Smooth muscle cell (in vitro differentiated cells): ENCODE results near the gene SIX2. TPM values are rescaled to one million over a fixed set of nuclear protein-coding genes. Genes with fewer than 3 reads are reported as not detected.

ENCODE experiments used
- DNase-seq: peaks from one replicate; lab custom pipeline; 2025; ENCODE audit not compliant: unreplicated experiment; lab: John Stamatoyannopoulos, UW
- H2AFZ ChIP-seq: fragments of 200-600 bp; sonication (generic); 2 replicates; pipeline ENCODE4 v1.6.0; 2016; ENCODE audit warnings: antibody characterized with exemption, low read depth, mild to moderate bottlenecking
- H3F3A ChIP-seq: fragments of 200-600 bp; sonication (generic); 2 replicates; pipeline ENCODE4 v1.6.0; 2017; ENCODE audit warnings: antibody characterized with exemption, low read depth
- H3K27ac ChIP-seq: fragments of 200-600 bp; sonication (generic); 2 replicates; pipeline ENCODE4 v1.5.1; 2016; ENCODE audit warnings: low read depth, mild to moderate bottlenecking
- H3K27me3 ChIP-seq: fragments of 200-600 bp; sonication (generic); 2 replicates; pipeline ENCODE4 v1.6.1; 2016; ENCODE audit warnings: low read depth, mild to moderate bottlenecking
- H3K36me3 ChIP-seq: fragments of 200-600 bp; sonication (generic); 2 replicates; pipeline ENCODE4 v1.5.1; 2016; ENCODE audit warnings: low read depth
- H3K4me1 ChIP-seq: fragments of 200-600 bp; sonication (generic); 2 replicates; pipeline ENCODE4 v1.5.1; 2016; ENCODE audit warnings: low read depth
- H3K4me2 ChIP-seq: fragments of 200-600 bp; sonication (generic); 2 replicates; pipeline ENCODE4 v1.6.0; 2016; ENCODE audit warnings: mild to moderate bottlenecking
- H3K4me3 ChIP-seq: fragments of 200-600 bp; sonication (generic); 2 replicates; pipeline ENCODE4 v1.5.1; 2016; ENCODE audit warnings: mild to moderate bottlenecking
- H3K79me2 ChIP-seq: fragments of 200-600 bp; sonication (generic); 2 replicates; pipeline ENCODE4 v1.6.0; 2016; ENCODE audit warnings: low read depth, mild to moderate bottlenecking
- H3K9ac ChIP-seq: fragments of 200-600 bp; sonication (generic); 2 replicates; pipeline ENCODE4 v1.6.0; 2016; ENCODE audit warnings: low read depth
- H3K9me3 ChIP-seq: fragments of 200-600 bp; sonication (generic); replicated peaks from 2 replicates; pipeline ENCODE4 v1.5.1; 2016; ENCODE audit warnings: low read depth
- H4K20me1 ChIP-seq: fragments of 200-600 bp; sonication (generic); 2 replicates; pipeline ENCODE4 v1.6.0; 2016; ENCODE audit warnings: low read depth
- CTCF ChIP-seq: fragments of 200-600 bp; sonication (generic); IDR thresholded peaks from 2 replicates; pipeline ENCODE4 v1.5.1; 2017; ENCODE audit warnings: borderline replicate concordance, mild to moderate bottlenecking, antibody characterized with exemption; ENCODE audit not compliant: insufficient read depth, poor library complexity, severe bottlenecking
- WGBS: methylation state at CpG from one replicate; pipeline ENCODE4 v1.1.7; 2016; ENCODE audit warnings: low lambda C conversion rate; 5-methylcytosine and 5-hydroxymethylcytosine counted together
- polyA plus RNA-seq: library from polyadenylated mRNA; unstranded; fragments of >200 nt; fragmentation: Nextera tagmentation; extraction: Ambion mirVana; gene quantifications from 2 replicates; pipeline ENCODE4 v1.2.1, GENCODE V29; 2016
- total RNA-seq: library from RNA; depleted of rRNA; stranded (reverse); fragments of >200 nt; gene quantifications from 2 replicates; pipeline ENCODE4 v1.2.3, GENCODE V29; 2014

SIX2 gene
- total and polyA plus RNA-seq, 2 experiments from 2014 or later = 0.18 TPM; not detected in 1

- Histone ChIP-seq H2AFZ (no peak overlapping the region), H4K20me1 (no peaks in the 10 kb centered on the region), H3K27me3 (peaks cover 100% of the 10 kb centered on the region), H3K36me3 (no peaks in the 10 kb centered on the region), H3K9me3 (no peaks in the 10 kb centered on the region), H3K4me3 (no peak overlapping the region), H3K9ac (no peak overlapping the region), H3K4me2 (no peak overlapping the region), H3K27ac (no peak overlapping the region), H3F3A (no peaks in the 10 kb centered on the region), H3K79me2 (no peaks in the 10 kb centered on the region), H3K4me1 (peaks cover 23% of the 10 kb centered on the region)
- DNase-seq = no peak
- 39% methylated on average over 32 of the region's 37 CpGs for WGBS
- TF ChIP-seq CTCF = no peak
Measured at GRCh38 chr2:45006041-45006941, 3.0 kb downstream of the SIX2 start.

GRCh38 chr2:45005261-45006002, 3.8 kb downstream of the SIX2 start:
- H3K9ac ChIP-seq = no peak overlapping the region
- no peak overlapping the region for H3K4me3 ChIP-seq
- H3K4me1 ChIP-seq = peaks cover 31% of the 10 kb centered on the region
- peaks cover 100% of the 10 kb centered on the region for H3K27me3 ChIP-seq
- H4K20me1 ChIP-seq = no peaks in the 10 kb centered on the region
- H3F3A ChIP-seq = no peaks in the 10 kb centered on the region
- 5% methylated on average over 23 of the region's 25 CpGs for WGBS
- DNase-seq = no peak
- H3K27ac ChIP-seq = no peak overlapping the region
- peak overlapping the region; percentile 80 for H3K4me2 ChIP-seq
- H2AFZ ChIP-seq = no peak overlapping the region
- H3K36me3 ChIP-seq = no peaks in the 10 kb centered on the region
- TF ChIP-seq CTCF = no peak
- no peaks in the 10 kb centered on the region for H3K79me2 ChIP-seq
- no peaks in the 10 kb centered on the region for H3K9me3 ChIP-seq

- no peak for TF ChIP-seq CTCF
- WGBS = 2% methylated on average over 44 of the region's 45 CpGs
- H3K4me1 ChIP-seq = peaks cover 35% of the 10 kb centered on the region
- H3K36me3 ChIP-seq = no peaks in the 10 kb centered on the region
- H3F3A ChIP-seq = no peaks in the 10 kb centered on the region
- peak overlapping the region; percentile 31 for H3K4me3 ChIP-seq
- no peaks in the 10 kb centered on the region for H4K20me1 ChIP-seq
- H3K27me3 ChIP-seq = peaks cover 100% of the 10 kb centered on the region
- no peaks in the 10 kb centered on the region for H3K79me2 ChIP-seq
- H3K4me2 ChIP-seq = peak overlapping the region; percentile 80
- H2AFZ ChIP-seq = peak overlapping the region; percentile 30
- no peak overlapping the region for H3K27ac ChIP-seq
- H3K9ac ChIP-seq = no peak overlapping the region
- DNase-seq = no peak
- no peaks in the 10 kb centered on the region for H3K9me3 ChIP-seq
Measured at GRCh38 chr2:45004562-45005191, 4.6 kb downstream of the SIX2 start.
